ENCODE data around the gene MAGI2.

MAGI2 gene

GRCh38 chr7:78762625-78763024 is 690.8 kb downstream of the MAGI2 start:
- DNase-seq (ENCODE audit: low read depth) = no peak

GRCh38 chr7:78760620-78761355 is 692.7 kb downstream of the MAGI2 start:
- no peak for TF ChIP-seq CTCF (conservative IDR thresholded peaks at IDR 0.05; ENCODE audit: low read length)
- H3K4me3 ChIP-seq (ENCODE audit: low read length) = no peak overlapping the region
- DNase-seq (ENCODE audit: low read depth) = no peak

More at GRCh38 chr7:78762625-78763024, 690.8 kb downstream of the MAGI2 start:
- no peak for TF ChIP-seq CTCF (conservative IDR thresholded peaks at IDR 0.05; ENCODE audit: low read length)
- no peak overlapping the region for H3K4me3 ChIP-seq (ENCODE audit: low read length)

- no peak for TF ChIP-seq CTCF (conservative IDR thresholded peaks at IDR 0.05; ENCODE audit: low read length)
- DNase-seq (ENCODE audit: low read depth) = no peak
These were observed 700.9 kb downstream of the MAGI2 start for GRCh38 chr7:78752554-78752953.

GRCh38 chr7:78751253-78751652 is 702.2 kb downstream of the MAGI2 start:
- H3K4me3 ChIP-seq (ENCODE audit: low read length) = no peak overlapping the region
- TF ChIP-seq CTCF (conservative IDR thresholded peaks at IDR 0.05; ENCODE audit: low read length) = no peak
- no peak for DNase-seq (ENCODE audit: low read depth)

More at GRCh38 chr7:78752554-78752953, 700.9 kb downstream of the MAGI2 start:
- H3K4me3 ChIP-seq (ENCODE audit: low read length) = no peak overlapping the region

- no peak for TF ChIP-seq CTCF (conservative IDR thresholded peaks at IDR 0.05; ENCODE audit: low read length)
- no peak overlapping the region for H3K4me3 ChIP-seq (ENCODE audit: low read length)
- no peak for DNase-seq (ENCODE audit: low read depth)
These were observed 704.3 kb downstream of the MAGI2 start for GRCh38 chr7:78749052-78749746.

GRCh38 chr7:78747592-78747991 is 705.9 kb downstream of the MAGI2 start:
- H3K4me3 ChIP-seq (ENCODE audit: low read length) = no peak overlapping the region
- no peak for TF ChIP-seq CTCF (conservative IDR thresholded peaks at IDR 0.05; ENCODE audit: low read length)
- no peak for DNase-seq (ENCODE audit: low read depth)

- TF ChIP-seq CTCF (conservative IDR thresholded peaks at IDR 0.05; ENCODE audit: low read length) = no peak
- no peak overlapping the region for H3K4me3 ChIP-seq (ENCODE audit: low read length)
- no peak for DNase-seq (ENCODE audit: low read depth)
These were observed 707.2 kb downstream of the MAGI2 start for GRCh38 chr7:78746301-78746700.
